K562 (cell line): ENCODE measurements around the gene GABRB1. TPM values are rescaled to one million over a fixed set of nuclear protein-coding genes. Genes with fewer than 3 reads are reported as not detected.

Experiments
- ATAC-seq: fragments of 200-7000 bp; cut with Tn5 transposase; 3 replicates; pipeline ENCODE4 v1.9.1; 2020; ENCODE audit warnings: moderate library complexity
- BruUV-seq: library from RNA; stranded (reverse); fragments of 400-500 nt; replicated peaks from 2 replicates; lab custom pipeline; 2021; lab: Mats Ljungman, UMichigan
- CTCF ChIA-PET: fragments of 300-600 bp; formaldehyde crosslinking; extraction: SDS; loops from one replicate; lab custom pipeline; 2021; ENCODE audit warnings: low intra/inter-chr PET ratio; lab: Yijun Ruan, JAX
- POLR2A ChIA-PET: fragments of 300-600, 350-650 bp; sonication (Branson Sonifier 250); formaldehyde crosslinking; extraction: SDS; loops from one replicate; lab custom pipeline; 2021; ENCODE audit warnings: antibody characterized with exemption, inconsistent platforms; lab: Yijun Ruan, JAX
- DNase-seq, 4 experiments: peaks; one replicate each; pipeline versions ENCODE4 v3.0.0 to v3.0.0-alpha.2; 2011 to 2018; ENCODE audit warnings: low spot score in 3 of 4, mixed read lengths in 3 of 4; ENCODE audit errors: extremely low read depth in 1 of 4
- FAIRE-seq: peaks from 2 replicates; lab custom pipeline; 2011; peaks lifted over from hg19 to GRCh38; lab: Jason Lieb, UNC
- H2AFZ ChIP-seq: 2 replicates; pipeline ENCODE4 v1.6.0; 2011; ENCODE audit warnings: low read depth, low read length, control low read depth, inconsistent platforms
- H3K27ac ChIP-seq: fragments of 200-600 bp; 3 replicates; pipeline ENCODE4 v1.8.0; 2011; ENCODE audit warnings: low read depth, mild to moderate bottlenecking, control low read depth, inconsistent platforms, low read length, moderate library complexity, mixed read lengths; ENCODE audit errors: extremely low read depth
- H3K27me3 ChIP-seq, 2 experiments: fragments of 300-600 bp in 1 of 2; 2 replicates in 1 of 2; 3 replicates in 1 of 2; pipeline versions ENCODE4 v1.6.0 to v1.8.0; 2011; ENCODE audit warnings: inconsistent platforms in 2 of 2, low read length in 2 of 2, mild to moderate bottlenecking in 1 of 2, mixed read lengths in 1 of 2, moderate library complexity in 1 of 2; ENCODE audit not compliant: control insufficient read depth in 2 of 2, insufficient read depth in 2 of 2
- H3K36me3 ChIP-seq: fragments of 300-600 bp; 3 replicates; pipeline ENCODE4 v1.8.0; 2011; ENCODE audit warnings: mild to moderate bottlenecking, low read length, inconsistent platforms; ENCODE audit not compliant: control insufficient read depth, insufficient read depth
- H3K4me1 ChIP-seq, 2 experiments: fragments of 200-600 bp in 1 of 2; replicated peaks in 1 of 2; 2 replicates in 1 of 2; 3 replicates in 1 of 2; pipeline versions ENCODE4 v1.5.1 to v1.8.0; 2011; ENCODE audit warnings: inconsistent platforms in 2 of 2, low read length in 2 of 2, mild to moderate bottlenecking in 1 of 2, mixed read lengths in 1 of 2, moderate library complexity in 1 of 2; ENCODE audit not compliant: control insufficient read depth in 2 of 2, insufficient read depth in 2 of 2
- H3K4me2 ChIP-seq: 2 replicates; pipeline ENCODE4 v1.6.1; 2011; ENCODE audit warnings: low read length, control low read depth, inconsistent platforms, mixed read lengths; ENCODE audit not compliant: insufficient read depth
- H3K4me3 ChIP-seq: fragments of 200-600 bp; sonication (generic), shearing (Covaris generic); 2 replicates; pipeline ENCODE4 v1.5.1; 2016; ENCODE audit warnings: control low read depth, inconsistent platforms
- H3K79me2 ChIP-seq: fragments of 200-600 bp; 3 replicates; pipeline ENCODE4 v1.8.0; 2011; ENCODE audit warnings: low read length, inconsistent platforms; ENCODE audit not compliant: control insufficient read depth, insufficient read depth
- H3K9ac ChIP-seq, 2 experiments: 2 replicates each; pipeline versions ENCODE4 v1.6.0 to v1.6.1; 2011; ENCODE audit warnings: low read depth in 2 of 2, low read length in 2 of 2, control low read depth in 1 of 2, inconsistent platforms in 1 of 2, mild to moderate bottlenecking in 1 of 2, mixed read lengths in 1 of 2; ENCODE audit not compliant: insufficient read depth in 1 of 2
- H3K9me1 ChIP-seq: one replicate; pipeline ENCODE4 v1.6.0; 2011; ENCODE audit warnings: inconsistent platforms, mild to moderate bottlenecking, low read length, moderate library complexity; ENCODE audit not compliant: control insufficient read depth, insufficient read depth
- H3K9me3 ChIP-seq: replicated peaks from 2 replicates; pipeline ENCODE4 v1.5.1; 2011; ENCODE audit warnings: low read depth, low read length, inconsistent platforms; ENCODE audit not compliant: control insufficient read depth, insufficient read depth
- H4K20me1 ChIP-seq: replicated peaks from 2 replicates; pipeline ENCODE4 v1.6.1; 2011; ENCODE audit warnings: low read length, inconsistent platforms, mixed read lengths; ENCODE audit not compliant: control insufficient read depth, insufficient read depth
- CBFB ChIP-seq: sonication (generic); formaldehyde crosslinking; IDR thresholded peaks from 2 replicates; pipeline ENCODE4 v1.4.0; 2020; ENCODE audit warnings: mild to moderate bottlenecking, missing genetic modification reagents
- PRPF4 ChIP-seq: fragments of 200-400 bp; formaldehyde crosslinking; IDR thresholded peaks from one replicate; pipeline ENCODE4 v1.6.1; 2017; ENCODE audit warnings: low read length, low read depth, mild to moderate bottlenecking; ENCODE audit not compliant: insufficient read depth, poor library complexity, severe bottlenecking
- RAD51 ChIP-seq: fragments of 450-650 bp; IDR thresholded peaks from 2 replicates; pipeline ENCODE4 v1.7.1; 2016; ENCODE audit warnings: low read depth, mild to moderate bottlenecking, borderline replicate concordance
- SREBF1 ChIP-seq: fragments of 150-350 bp; IDR thresholded peaks from 2 replicates; pipeline ENCODE4 v1.6.1; 2014; ENCODE audit warnings: antibody characterized with exemption, low read depth, low read length, borderline replicate concordance
- ZNF124 ChIP-seq: sonication (generic); formaldehyde crosslinking; IDR thresholded peaks from 2 replicates; pipeline ENCODE4 v1.8.1; 2022; ENCODE audit warnings: missing genetic modification reagents
- WGBS: fragments of 100-300 bp; shearing (Covaris generic); methylation state at CpG from one replicate; pipeline ENCODE4 v1.1.6; 2016; ENCODE audit warnings: low coverage, mixed read lengths; ENCODE audit not compliant: insufficient coverage; ENCODE audit errors: missing lambda C conversion rate; 5-methylcytosine and 5-hydroxymethylcytosine counted together
- in situ Hi-C: fragments of 300-500 bp; cut with MboI; formaldehyde crosslinking; loops from 4 replicates; pipeline ENCODE4 v1.15.0; 2018; ENCODE audit warnings: inconsistent platforms, mixed read lengths
- intact Hi-C: fragments of 100-400 bp; cut with micrococcal nuclease; formaldehyde crosslinking; loops from 2 replicates; pipeline ENCODE4 v1.14.2; 2022
- polyA plus RNA-seq, 8 experiments: library from polyadenylated mRNA; depleted of rRNA in 4 of 8; stranded (reverse) in 5 of 8; unstranded in 3 of 8; fragments of >200 nt; fragmentation: Nextera tagmentation in 2 of 8; fragmentation: Illumina TruSeq in 1 of 8; extraction: Ambion mirVana in 2 of 8; extraction: Trizol in 1 of 8; gene quantifications; 2 replicates each; pipeline versions ENCODE4 v1.2.1 to v1.2.3, GENCODE V29; 2011 to 2014; ENCODE audit warnings: inconsistent platforms in 1 of 8, missing spikeins in 1 of 8
- total RNA-seq, 7 experiments: library from RNA; depleted of rRNA in 6 of 7; stranded (reverse); fragments of >200 nt in 6 of 7; fragmentation: Illumina TruSeq in 2 of 7; extraction: Trizol in 2 of 7; gene quantifications; 2 replicates each; pipeline versions ENCODE4 v1.2.1 to v1.2.3, GENCODE V29; 2011 to 2021; ENCODE audit warnings: low replicate concordance in 1 of 7
- TF ChIP-seq, protein P1 (sequence below): sonication (generic); formaldehyde crosslinking; IDR thresholded peaks from 2 replicates; pipeline ENCODE4 v1.8.1; 2023; ENCODE audit warnings: mild to moderate bottlenecking, missing genetic modification reagents
- TF ChIP-seq, protein P2 (sequence below): fragments of 450-650 bp; formaldehyde crosslinking; IDR thresholded peaks from 2 replicates; pipeline ENCODE4 v1.4.0; 2022; ENCODE audit warnings: mild to moderate bottlenecking, moderate library complexity

GABRB1 gene
- total and polyA plus RNA-seq, 9 of the 15 experiments (the other 6 are each of a cell fraction or from before 2014, with no cell fraction given) = not detected

DNA sequence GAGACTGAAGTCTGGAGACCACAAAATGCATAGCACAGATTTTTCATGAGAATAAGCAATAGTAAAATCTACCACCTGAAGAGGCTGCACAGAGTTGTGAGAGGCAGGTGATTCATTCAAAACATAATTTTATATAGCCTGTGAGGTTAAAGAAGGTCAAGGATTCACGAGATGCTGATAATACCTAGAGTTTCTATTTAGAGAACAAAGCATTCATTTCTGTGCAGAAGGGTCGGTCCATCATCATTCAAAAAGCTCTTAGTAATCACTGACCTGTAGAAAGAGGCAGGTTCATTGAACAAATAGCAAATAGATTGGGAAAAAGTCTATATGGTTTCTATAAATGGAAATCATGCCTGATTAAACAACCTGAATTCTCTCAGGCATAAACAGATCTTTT, 26.6 kb downstream of the GABRB1 start:
- no peak overlapping the region for H3K27ac ChIP-seq
- no TSS peak for BruUV-seq
- ChIA-PET CTCF (no interaction called here), POLR2A (no interaction called here)
- no peaks in the 10 kb centered on the region for H3K27me3 ChIP-seq
- no peak overlapping the region for H2AFZ ChIP-seq
- H3K36me3 ChIP-seq = no peaks in the 10 kb centered on the region
- intact Hi-C loops (no loop called here), in situ Hi-C loops (no loop called here)
- H3K4me1 ChIP-seq = no peaks in the 10 kb centered on the region
- no peak overlapping the region for H3K9ac ChIP-seq
- H3K79me2 ChIP-seq = no peaks in the 10 kb centered on the region
- TF ChIP-seq PRPF4 = no peak
- TF ChIP-seq, all 486 proteins: peak for 0
- H3K9me1 ChIP-seq = no peaks in the 10 kb centered on the region
- ATAC-seq (no peak), DNase-seq (no peak), FAIRE-seq (no peak)
- H4K20me1 ChIP-seq = no peaks in the 10 kb centered on the region
- H3K4me2 ChIP-seq = no peak overlapping the region
- H3K9me3 ChIP-seq = no peaks in the 10 kb centered on the region; the same call in 1 of the 2 replicates
- 4% methylated on average over 2 of the region's 2 CpGs for WGBS
- no peak overlapping the region for H3K4me3 ChIP-seq

DNA sequence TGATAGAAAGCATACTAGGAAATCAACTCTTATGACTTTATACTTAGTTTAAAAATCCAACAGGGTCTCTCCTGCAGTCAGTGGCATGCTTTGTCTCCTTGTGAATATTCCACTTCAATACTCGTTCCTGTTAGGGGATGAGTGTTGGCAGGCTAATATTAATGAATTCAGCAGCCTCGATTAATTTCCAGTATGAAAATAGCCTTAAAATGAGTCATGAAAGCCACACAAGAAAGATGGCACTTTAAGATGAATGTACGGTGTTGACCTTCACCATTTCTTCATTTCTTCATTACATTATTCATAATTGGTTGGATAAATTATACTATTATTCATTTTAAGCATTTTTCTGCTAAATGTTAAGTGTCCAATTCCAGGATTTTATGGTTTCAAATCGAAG, 29.2 kb downstream of the GABRB1 start:
- FAIRE-seq = no peak
- no TSS peak for BruUV-seq

More for the DNA sequence above, 29.2 kb downstream of the GABRB1 start:
- TF ChIP-seq, protein P1, sequence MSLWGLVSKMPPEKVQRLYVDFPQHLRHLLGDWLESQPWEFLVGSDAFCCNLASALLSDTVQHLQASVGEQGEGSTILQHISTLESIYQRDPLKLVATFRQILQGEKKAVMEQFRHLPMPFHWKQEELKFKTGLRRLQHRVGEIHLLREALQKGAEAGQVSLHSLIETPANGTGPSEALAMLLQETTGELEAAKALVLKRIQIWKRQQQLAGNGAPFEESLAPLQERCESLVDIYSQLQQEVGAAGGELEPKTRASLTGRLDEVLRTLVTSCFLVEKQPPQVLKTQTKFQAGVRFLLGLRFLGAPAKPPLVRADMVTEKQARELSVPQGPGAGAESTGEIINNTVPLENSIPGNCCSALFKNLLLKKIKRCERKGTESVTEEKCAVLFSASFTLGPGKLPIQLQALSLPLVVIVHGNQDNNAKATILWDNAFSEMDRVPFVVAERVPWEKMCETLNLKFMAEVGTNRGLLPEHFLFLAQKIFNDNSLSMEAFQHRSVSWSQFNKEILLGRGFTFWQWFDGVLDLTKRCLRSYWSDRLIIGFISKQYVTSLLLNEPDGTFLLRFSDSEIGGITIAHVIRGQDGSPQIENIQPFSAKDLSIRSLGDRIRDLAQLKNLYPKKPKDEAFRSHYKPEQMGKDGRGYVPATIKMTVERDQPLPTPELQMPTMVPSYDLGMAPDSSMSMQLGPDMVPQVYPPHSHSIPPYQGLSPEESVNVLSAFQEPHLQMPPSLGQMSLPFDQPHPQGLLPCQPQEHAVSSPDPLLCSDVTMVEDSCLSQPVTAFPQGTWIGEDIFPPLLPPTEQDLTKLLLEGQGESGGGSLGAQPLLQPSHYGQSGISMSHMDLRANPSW (CRISPR knock-in tag) = no peak
- TF ChIP-seq SREBF1 = no peak
- no peak for TF ChIP-seq RAD51
- TF ChIP-seq CBFB (CRISPR knock-in tag) = no peak
- TF ChIP-seq ZNF124 (CRISPR knock-in tag) = no peak
- TF ChIP-seq, protein P2, sequence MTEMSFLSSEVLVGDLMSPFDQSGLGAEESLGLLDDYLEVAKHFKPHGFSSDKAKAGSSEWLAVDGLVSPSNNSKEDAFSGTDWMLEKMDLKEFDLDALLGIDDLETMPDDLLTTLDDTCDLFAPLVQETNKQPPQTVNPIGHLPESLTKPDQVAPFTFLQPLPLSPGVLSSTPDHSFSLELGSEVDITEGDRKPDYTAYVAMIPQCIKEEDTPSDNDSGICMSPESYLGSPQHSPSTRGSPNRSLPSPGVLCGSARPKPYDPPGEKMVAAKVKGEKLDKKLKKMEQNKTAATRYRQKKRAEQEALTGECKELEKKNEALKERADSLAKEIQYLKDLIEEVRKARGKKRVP (CRISPR knock-in tag) = no peak
- WGBS = 0% methylated on average over 4 of the region's 4 CpGs
- Histone ChIP-seq H3K4me3 (no peak overlapping the region), H3K36me3 (no peaks in the 10 kb centered on the region), H3K27ac (no peak overlapping the region), H2AFZ (no peak overlapping the region), H3K9me3 (no peaks in the 10 kb centered on the region; the same call in 1 of the 2 replicates), H3K79me2 (no peaks in the 10 kb centered on the region), H3K9me1 (no peaks in the 10 kb centered on the region), H3K4me2 (no peak overlapping the region), H3K27me3 (no peaks in the 10 kb centered on the region), H3K9ac (no peak overlapping the region), H4K20me1 (no peaks in the 10 kb centered on the region), H3K4me1 (no peaks in the 10 kb centered on the region)
- intact Hi-C loops = no loop called here
- DNase-seq (no peak), ATAC-seq (no peak)
- CTCF ChIA-PET = no interaction called here
- in situ Hi-C loops = no loop called here
- POLR2A ChIA-PET = no interaction called here
